GM23248 (cell line): ENCODE data around the gene TEAD1. TPM values are rescaled to one million over a fixed set of nuclear protein-coding genes. Genes with fewer than 3 reads are reported as not detected.

Experiments used
- DNase-seq: peaks from one replicate; pipeline ENCODE4 v3.0.0-alpha.2; 2015
- H2AFZ ChIP-seq: fragments of 200-600 bp; sonication (generic); 2 replicates; pipeline ENCODE4 v1.6.1; 2016; ENCODE audit warnings: antibody characterized with exemption
- H3F3A ChIP-seq: fragments of 200-600 bp; sonication (generic); 2 replicates; pipeline ENCODE4 v1.6.1; 2016; ENCODE audit warnings: mild to moderate bottlenecking, antibody characterized with exemption, mixed run types; ENCODE audit not compliant: insufficient read depth
- H3K27ac ChIP-seq: fragments of 200-600 bp; sonication (generic); 2 replicates; pipeline ENCODE4 v1.5.1; 2016; ENCODE audit warnings: mild to moderate bottlenecking
- H3K27me3 ChIP-seq: fragments of 200-600 bp; sonication (generic); replicated peaks from 2 replicates; pipeline ENCODE4 v1.6.1; 2016; ENCODE audit warnings: mild to moderate bottlenecking; ENCODE audit not compliant: insufficient read depth
- H3K36me3 ChIP-seq: fragments of 200-600 bp; sonication (generic); 2 replicates; pipeline ENCODE4 v1.6.1; 2016; ENCODE audit warnings: low read depth, mild to moderate bottlenecking
- H3K4me1 ChIP-seq: fragments of 200-600 bp; sonication (generic); 2 replicates; pipeline ENCODE4 v1.6.1; 2016; ENCODE audit warnings: mild to moderate bottlenecking; ENCODE audit not compliant: insufficient read depth
- H3K4me2 ChIP-seq: fragments of 200-600 bp; sonication (generic); one replicate; pipeline ENCODE4 v1.6.1; 2016; ENCODE audit warnings: mild to moderate bottlenecking; ENCODE audit not compliant: unreplicated experiment
- H3K4me3 ChIP-seq: fragments of 200-600 bp; sonication (generic); 2 replicates; pipeline ENCODE4 v1.5.1; 2016; ENCODE audit warnings: mild to moderate bottlenecking
- H3K79me2 ChIP-seq: fragments of 200-600 bp; sonication (generic); 2 replicates; pipeline ENCODE4 v1.6.1; 2016; ENCODE audit warnings: mild to moderate bottlenecking; ENCODE audit not compliant: insufficient read depth
- H3K9ac ChIP-seq: fragments of 200-600 bp; sonication (generic); 2 replicates; pipeline ENCODE4 v1.6.1; 2016; ENCODE audit warnings: mild to moderate bottlenecking
- H3K9me2 ChIP-seq: fragments of 200-600 bp; sonication (generic); 2 replicates; pipeline ENCODE4 v1.6.1; 2016; ENCODE audit warnings: mixed run types, mild to moderate bottlenecking, moderate library complexity; ENCODE audit not compliant: insufficient read depth
- H3K9me3 ChIP-seq: fragments of 200-600 bp; sonication (generic); one replicate; pipeline ENCODE4 v1.6.1; 2017; ENCODE audit warnings: low read depth
- H4K20me1 ChIP-seq: fragments of 200-600 bp; sonication (generic); 2 replicates; pipeline ENCODE4 v1.6.0; 2016; ENCODE audit not compliant: insufficient read depth
- EZH2 ChIP-seq: fragments of 200-600 bp; sonication (generic); IDR thresholded peaks from 2 replicates; pipeline ENCODE4 v1.6.1; 2018; ENCODE audit warnings: antibody characterized with exemption, mild to moderate bottlenecking; ENCODE audit not compliant: insufficient read depth, poor library complexity, severe bottlenecking
- EZH2phosphoT487 ChIP-seq: fragments of 200-600 bp; sonication (generic); IDR thresholded peaks from 2 replicates; pipeline ENCODE4 v1.6.1; 2018; ENCODE audit warnings: antibody characterized with exemption, moderate library complexity, mild to moderate bottlenecking, low read depth; ENCODE audit not compliant: insufficient read depth
- WGBS, 2 experiments: methylation state at CpG; one replicate each; pipeline ENCODE4 v1.1.6; 2015 to 2017; ENCODE audit warnings: low lambda C conversion rate in 2 of 2, low coverage in 1 of 2; ENCODE audit errors: missing lambda C conversion rate in 2 of 2; 5-methylcytosine and 5-hydroxymethylcytosine counted together
- in situ Hi-C: fragments of 300-500 bp; cut with MboI; formaldehyde crosslinking; loops from 2 replicates; pipeline ENCODE4 v1.15.0; 2020
- polyA plus RNA-seq: library from polyadenylated mRNA; unstranded; fragments of >200 nt; fragmentation: Nextera tagmentation; extraction: Ambion mirVana; gene quantifications from 2 replicates; pipeline ENCODE4 v1.2.1, GENCODE V29; 2016
- total RNA-seq: library from RNA; depleted of rRNA; stranded (reverse); fragments of >200 nt; shearing (Covaris generic); gene quantifications from 2 replicates; pipeline ENCODE4 v1.2.3, GENCODE V29; 2014

TEAD1 gene
- total and polyA plus RNA-seq, 2 experiments from 2014 or later, result 52.3 to 144 TPM

GRCh38 chr11:12678092-12678491 lies 3.9 kb downstream of the TEAD1 start:
- no peaks in the 10 kb centered on the region for H3K27me3 ChIP-seq
- H4K20me1 ChIP-seq, result peaks cover 3% of the 10 kb centered on the region; the same call in 1 of the 2 replicates
- H3K9ac ChIP-seq, result peak overlapping the region; percentile 84
- peaks cover 44% of the 10 kb centered on the region for H3K4me1 ChIP-seq
- H3K4me3 ChIP-seq, result peak overlapping the region; percentile 91
- 76 to 87% methylated on average over 3 of the region's 3 CpGs for WGBS, 2 experiments
- no peaks in the 10 kb centered on the region for H3K9me3 ChIP-seq
- peaks cover 52% of the 10 kb centered on the region for H3F3A ChIP-seq
- peak overlapping the region; percentile 64 for H3K27ac ChIP-seq
- peak overlapping the region; percentile 91 for H3K4me2 ChIP-seq
- no peak for DNase-seq
- no peaks in the 10 kb centered on the region for H3K9me2 ChIP-seq
- TF ChIP-seq EZH2phosphoT487, result no peak
- no peak for TF ChIP-seq EZH2
- no peaks in the 10 kb centered on the region for H3K36me3 ChIP-seq
- no peak overlapping the region for H2AFZ ChIP-seq
- peaks cover 81% of the 10 kb centered on the region for H3K79me2 ChIP-seq
- in situ Hi-C loops, result loop anchor here (10.0 kb wide), 2 partner anchors 217 to 263 kb away; no protein-coding TSS in a partner anchor

- no peaks in the 10 kb centered on the region for H3K9me2 ChIP-seq
- H2AFZ ChIP-seq, result no peak overlapping the region
- in situ Hi-C loops, result loop anchor here (10.0 kb wide), 2 partner anchors 216 to 264 kb away; no protein-coding TSS in a partner anchor
- H3K4me1 ChIP-seq, result peaks cover 45% of the 10 kb centered on the region
- TF ChIP-seq EZH2phosphoT487, result no peak
- TF ChIP-seq EZH2, result no peak
- DNase-seq, result no peak
- H3K4me2 ChIP-seq, result peak overlapping the region; percentile 91
- no peaks in the 10 kb centered on the region for H3K36me3 ChIP-seq
- peaks cover 3% of the 10 kb centered on the region; the same call in 1 of the 2 replicates for H4K20me1 ChIP-seq
- no peaks in the 10 kb centered on the region for H3K9me3 ChIP-seq
- no peaks in the 10 kb centered on the region for H3K27me3 ChIP-seq
- peak overlapping the region; percentile 64 for H3K27ac ChIP-seq
- WGBS, 2 experiments, result 27 to 28% methylated on average over 5 of the region's 5 CpGs
- peaks cover 90% of the 10 kb centered on the region for H3K79me2 ChIP-seq
- peak overlapping the region; percentile 91 for H3K4me3 ChIP-seq
- peak overlapping the region; percentile 84 for H3K9ac ChIP-seq
- peaks cover 48% of the 10 kb centered on the region for H3F3A ChIP-seq
These were observed 4.8 kb downstream of the TEAD1 start for GRCh38 chr11:12678991-12679390.

DNA sequence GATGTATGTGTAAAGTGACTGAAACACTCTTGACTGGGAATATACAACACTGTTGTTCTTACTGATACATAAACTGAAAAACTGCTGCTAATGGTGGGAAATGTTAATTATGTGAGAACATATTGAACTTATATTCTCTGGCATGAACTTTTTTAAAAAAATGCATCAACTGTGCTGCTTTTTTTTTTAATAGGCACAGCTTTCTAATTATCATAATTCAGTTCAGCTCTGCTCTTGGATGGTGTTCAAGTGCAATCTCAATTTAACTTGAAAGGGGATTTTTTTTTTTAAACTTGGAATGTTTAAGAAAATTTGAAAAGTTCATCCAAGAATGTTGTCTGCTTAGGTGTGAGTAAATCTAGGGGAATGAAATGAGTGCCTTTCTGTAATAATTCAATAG lies 5.2 kb downstream of the TEAD1 start:
- no peaks in the 10 kb centered on the region for H3K9me2 ChIP-seq
- no peak overlapping the region for H2AFZ ChIP-seq
- H3F3A ChIP-seq, result peaks cover 53% of the 10 kb centered on the region
- peak overlapping the region; percentile 91 for H3K4me3 ChIP-seq
- peaks cover 94% of the 10 kb centered on the region for H3K79me2 ChIP-seq
- peak overlapping the region; percentile 64 for H3K27ac ChIP-seq
- no peaks in the 10 kb centered on the region for H3K27me3 ChIP-seq
- H3K9ac ChIP-seq, result peak overlapping the region; percentile 84
- H3K9me3 ChIP-seq, result no peaks in the 10 kb centered on the region
- peaks cover 50% of the 10 kb centered on the region for H3K4me1 ChIP-seq
- in situ Hi-C loops, result loop anchor here (10.0 kb wide), 2 partner anchors 215 to 265 kb away; no protein-coding TSS in a partner anchor
- peak overlapping the region; percentile 91 for H3K4me2 ChIP-seq
- H3K36me3 ChIP-seq, result no peaks in the 10 kb centered on the region
- TF ChIP-seq EZH2, result no peak
- TF ChIP-seq EZH2phosphoT487, result no peak
- H4K20me1 ChIP-seq, result peaks cover 3% of the 10 kb centered on the region; the same call in 1 of the 2 replicates
- DNase-seq, result no peak

DNA sequence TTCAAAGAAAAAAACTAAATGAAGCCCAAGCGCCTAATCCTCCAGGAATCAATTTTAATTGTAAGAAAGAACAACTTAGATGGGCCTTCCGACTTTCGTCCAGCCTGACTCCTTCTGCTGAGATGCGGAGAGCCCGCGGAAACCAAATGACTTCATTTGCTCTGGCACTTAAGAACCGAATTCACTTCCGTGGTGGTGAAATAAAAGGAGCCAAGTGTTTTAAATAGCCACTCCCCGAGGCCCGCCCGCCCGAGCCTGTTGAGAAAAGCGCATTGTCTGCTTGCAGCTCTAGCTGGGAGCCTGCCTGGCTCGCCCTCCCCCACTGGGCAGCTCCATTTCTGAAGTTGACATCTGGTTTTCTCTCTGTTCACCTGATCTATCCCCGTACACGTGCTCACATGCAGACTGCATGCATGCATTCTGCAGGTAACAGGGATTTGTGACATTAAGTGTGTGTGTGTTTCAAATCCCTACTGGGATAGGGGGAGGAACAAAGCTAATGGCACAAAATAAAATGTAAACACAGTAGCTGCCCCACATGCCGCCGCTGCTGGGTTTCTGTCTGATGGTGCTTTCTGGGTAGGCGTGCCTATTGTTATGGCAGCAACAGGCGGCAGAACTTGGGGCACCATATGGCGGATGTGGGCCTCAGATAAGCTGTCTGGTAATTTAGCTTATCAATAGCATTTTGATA lies 6.2 kb downstream of the TEAD1 start:
- H3K4me1 ChIP-seq, result peaks cover 59% of the 10 kb centered on the region
- no peaks in the 10 kb centered on the region for H3K36me3 ChIP-seq
- H3K79me2 ChIP-seq, result peaks cover 99% of the 10 kb centered on the region
- H3F3A ChIP-seq, result peaks cover 59% of the 10 kb centered on the region
- H4K20me1 ChIP-seq, result peaks cover 3% of the 10 kb centered on the region; the same call in 1 of the 2 replicates
- H3K9me3 ChIP-seq, result no peaks in the 10 kb centered on the region
- no peaks in the 10 kb centered on the region for H3K27me3 ChIP-seq
- peak; percentile 96 for DNase-seq
- H3K4me2 ChIP-seq, result peak overlapping the region; percentile 91
- WGBS, 2 experiments, result 23 to 26% methylated on average over 21 of the region's 21 CpGs
- TF ChIP-seq EZH2 (no peak), EZH2phosphoT487 (no peak)
- peak overlapping the region; percentile 91 for H3K4me3 ChIP-seq
- H3K9ac ChIP-seq, result peak overlapping the region; percentile 84
- H3K9me2 ChIP-seq, result no peaks in the 10 kb centered on the region
- peak overlapping the region; percentile 64 for H3K27ac ChIP-seq
- in situ Hi-C loops, result no loop called here
- H2AFZ ChIP-seq, result no peak overlapping the region

- in situ Hi-C loops, result no loop called here
These were observed 6.7 kb downstream of the TEAD1 start for GRCh38 chr11:12680940-12681258.

More at GRCh38 chr11:12680940-12681258, 6.7 kb downstream of the TEAD1 start:
- Histone ChIP-seq H2AFZ (no peak overlapping the region), H3K36me3 (no peaks in the 10 kb centered on the region), H3K9me3 (no peaks in the 10 kb centered on the region), H3K27me3 (no peaks in the 10 kb centered on the region), H3F3A (peaks cover 59% of the 10 kb centered on the region), H4K20me1 (peaks cover 3% of the 10 kb centered on the region; the same call in 1 of the 2 replicates), H3K9me2 (no peaks in the 10 kb centered on the region), H3K4me3 (no peak overlapping the region), H3K27ac (peak overlapping the region; percentile 64), H3K79me2 (peaks cover 99% of the 10 kb centered on the region), H3K4me1 (peaks cover 64% of the 10 kb centered on the region), H3K4me2 (peak overlapping the region; percentile 31), H3K9ac (no peak overlapping the region)
- TF ChIP-seq EZH2, result no peak
- no peak for TF ChIP-seq EZH2phosphoT487
- WGBS, 2 experiments, result 97 to 100% methylated on average over 2 of the region's 2 CpGs
- no peak for DNase-seq
